Panc1 (cell line): ENCODE data around the gene DSCAM.

ENCODE experiments used
- POLR2AphosphoS5 ChIP-seq: IDR thresholded peaks from 2 replicates; pipeline ENCODE4 v1.6.1; 2012; ENCODE audit warnings: mild to moderate bottlenecking, low read depth, low read length, moderate library complexity
- SIN3A ChIP-seq: IDR thresholded peaks from 2 replicates; pipeline ENCODE4 v1.6.1; 2012; ENCODE audit warnings: low read depth, mild to moderate bottlenecking, low read length, moderate library complexity, borderline replicate concordance; ENCODE audit not compliant: insufficient read depth
- TCF7L2 ChIP-seq: IDR thresholded peaks from 2 replicates; pipeline ENCODE4 v1.6.1; 2011; ENCODE audit warnings: mild to moderate bottlenecking, low read depth, low read length, inconsistent platforms
- TF ChIP-seq, protein P1 (sequence below): fragments of 450-650 bp; IDR thresholded peaks from 2 replicates; pipeline ENCODE4 v1.5.1; 2017; ENCODE audit warnings: mild to moderate bottlenecking
- TF ChIP-seq, protein P2 (sequence below), 2 experiments: IDR thresholded peaks; 2 replicates each; pipeline ENCODE4 v1.6.1; 2011 to 2012; ENCODE audit warnings: low read depth in 2 of 2, control low read depth in 1 of 2, low read length in 1 of 2, mild to moderate bottlenecking in 1 of 2, moderate library complexity in 1 of 2; ENCODE audit not compliant: insufficient read depth in 1 of 2

DNA sequence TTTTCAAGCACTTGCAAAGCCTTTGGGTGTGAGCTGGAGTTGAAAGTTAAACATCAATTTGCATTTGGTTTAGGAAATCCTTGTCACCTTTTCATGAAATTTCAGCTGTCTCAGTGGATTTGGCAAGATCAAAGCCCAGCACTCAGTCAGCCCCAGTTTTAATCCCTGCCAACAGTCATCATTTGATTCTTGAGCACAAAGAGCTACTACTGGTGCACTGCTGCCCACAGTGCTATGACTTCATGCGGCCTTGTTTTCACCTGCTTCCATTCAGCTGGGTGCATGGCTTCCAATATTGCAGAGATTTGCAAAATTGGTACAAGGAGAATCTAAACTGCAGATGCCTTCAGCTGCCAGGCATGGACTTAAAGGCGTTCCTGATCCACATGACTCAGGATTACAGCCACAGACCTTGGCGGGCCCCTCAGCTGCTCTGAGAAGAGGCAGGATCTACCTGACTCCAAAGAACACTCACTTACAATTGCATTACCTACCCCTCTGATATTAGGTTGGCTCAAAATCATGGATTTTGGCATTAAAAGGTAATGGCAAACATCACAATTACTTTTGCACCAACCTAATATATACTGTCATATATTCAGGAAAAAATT is 259.1 kb downstream of the DSCAM start:
- TF ChIP-seq, protein P1, sequence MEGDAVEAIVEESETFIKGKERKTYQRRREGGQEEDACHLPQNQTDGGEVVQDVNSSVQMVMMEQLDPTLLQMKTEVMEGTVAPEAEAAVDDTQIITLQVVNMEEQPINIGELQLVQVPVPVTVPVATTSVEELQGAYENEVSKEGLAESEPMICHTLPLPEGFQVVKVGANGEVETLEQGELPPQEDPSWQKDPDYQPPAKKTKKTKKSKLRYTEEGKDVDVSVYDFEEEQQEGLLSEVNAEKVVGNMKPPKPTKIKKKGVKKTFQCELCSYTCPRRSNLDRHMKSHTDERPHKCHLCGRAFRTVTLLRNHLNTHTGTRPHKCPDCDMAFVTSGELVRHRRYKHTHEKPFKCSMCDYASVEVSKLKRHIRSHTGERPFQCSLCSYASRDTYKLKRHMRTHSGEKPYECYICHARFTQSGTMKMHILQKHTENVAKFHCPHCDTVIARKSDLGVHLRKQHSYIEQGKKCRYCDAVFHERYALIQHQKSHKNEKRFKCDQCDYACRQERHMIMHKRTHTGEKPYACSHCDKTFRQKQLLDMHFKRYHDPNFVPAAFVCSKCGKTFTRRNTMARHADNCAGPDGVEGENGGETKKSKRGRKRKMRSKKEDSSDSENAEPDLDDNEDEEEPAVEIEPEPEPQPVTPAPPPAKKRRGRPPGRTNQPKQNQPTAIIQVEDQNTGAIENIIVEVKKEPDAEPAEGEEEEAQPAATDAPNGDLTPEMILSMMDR: no peak
- TF ChIP-seq, protein P2, sequence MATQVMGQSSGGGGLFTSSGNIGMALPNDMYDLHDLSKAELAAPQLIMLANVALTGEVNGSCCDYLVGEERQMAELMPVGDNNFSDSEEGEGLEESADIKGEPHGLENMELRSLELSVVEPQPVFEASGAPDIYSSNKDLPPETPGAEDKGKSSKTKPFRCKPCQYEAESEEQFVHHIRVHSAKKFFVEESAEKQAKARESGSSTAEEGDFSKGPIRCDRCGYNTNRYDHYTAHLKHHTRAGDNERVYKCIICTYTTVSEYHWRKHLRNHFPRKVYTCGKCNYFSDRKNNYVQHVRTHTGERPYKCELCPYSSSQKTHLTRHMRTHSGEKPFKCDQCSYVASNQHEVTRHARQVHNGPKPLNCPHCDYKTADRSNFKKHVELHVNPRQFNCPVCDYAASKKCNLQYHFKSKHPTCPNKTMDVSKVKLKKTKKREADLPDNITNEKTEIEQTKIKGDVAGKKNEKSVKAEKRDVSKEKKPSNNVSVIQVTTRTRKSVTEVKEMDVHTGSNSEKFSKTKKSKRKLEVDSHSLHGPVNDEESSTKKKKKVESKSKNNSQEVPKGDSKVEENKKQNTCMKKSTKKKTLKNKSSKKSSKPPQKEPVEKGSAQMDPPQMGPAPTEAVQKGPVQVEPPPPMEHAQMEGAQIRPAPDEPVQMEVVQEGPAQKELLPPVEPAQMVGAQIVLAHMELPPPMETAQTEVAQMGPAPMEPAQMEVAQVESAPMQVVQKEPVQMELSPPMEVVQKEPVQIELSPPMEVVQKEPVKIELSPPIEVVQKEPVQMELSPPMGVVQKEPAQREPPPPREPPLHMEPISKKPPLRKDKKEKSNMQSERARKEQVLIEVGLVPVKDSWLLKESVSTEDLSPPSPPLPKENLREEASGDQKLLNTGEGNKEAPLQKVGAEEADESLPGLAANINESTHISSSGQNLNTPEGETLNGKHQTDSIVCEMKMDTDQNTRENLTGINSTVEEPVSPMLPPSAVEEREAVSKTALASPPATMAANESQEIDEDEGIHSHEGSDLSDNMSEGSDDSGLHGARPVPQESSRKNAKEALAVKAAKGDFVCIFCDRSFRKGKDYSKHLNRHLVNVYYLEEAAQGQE (IDR thresholded peaks at IDR 0.05; ENCODE audit: insufficient read depth in 1 of 2, low read depth in 2 of 2, low read length in 1 of 2): no peak
- TF ChIP-seq POLR2AphosphoS5 (no peak), SIN3A (no peak), TCF7L2 (no peak)
